DOHH2 (cell line): ENCODE results near the gene DENND11.

Experiments
- H3F3A ChIP-seq: fragments of 200-600 bp; sonication (generic), shearing (Covaris generic); 2 replicates; pipeline ENCODE4 v1.6.0; 2016; ENCODE audit warnings: antibody characterized with exemption, mild to moderate bottlenecking; ENCODE audit not compliant: control insufficient read depth, insufficient read depth
- H3K27ac ChIP-seq: fragments of 200-600 bp; sonication (generic); 2 replicates; pipeline ENCODE4 v1.5.1; 2014; ENCODE audit warnings: low read depth, mild to moderate bottlenecking, low read length, moderate library complexity
- H3K27me3 ChIP-seq: fragments of 200-600 bp; sonication (generic); 2 replicates; pipeline ENCODE4 v1.6.1; 2014; ENCODE audit warnings: mild to moderate bottlenecking, low read length, mixed read lengths; ENCODE audit not compliant: control insufficient read depth
- H3K36me3 ChIP-seq: fragments of 200-600 bp; sonication (generic); 2 replicates; pipeline ENCODE4 v1.6.1; 2014; ENCODE audit warnings: mild to moderate bottlenecking, low read length, moderate library complexity, mixed read lengths; ENCODE audit not compliant: control insufficient read depth
- H3K4me1 ChIP-seq: fragments of 200-600 bp; sonication (generic); 2 replicates; pipeline ENCODE4 v1.6.1; 2014; ENCODE audit warnings: mild to moderate bottlenecking, low read length, mixed read lengths; ENCODE audit not compliant: control insufficient read depth
- H3K4me2 ChIP-seq: fragments of 200-600 bp; sonication (generic); 2 replicates; pipeline ENCODE4 v1.6.0; 2014; ENCODE audit warnings: mild to moderate bottlenecking, low read length, moderate library complexity
- H3K4me3 ChIP-seq: fragments of 200-600 bp; sonication (generic); 2 replicates; pipeline ENCODE4 v1.5.1; 2014; ENCODE audit warnings: mild to moderate bottlenecking, low read length, mixed read lengths
- H3K79me2 ChIP-seq: fragments of 200-600 bp; sonication (generic); 2 replicates; pipeline ENCODE4 v1.6.1; 2014; ENCODE audit warnings: mild to moderate bottlenecking, low read length, mixed read lengths; ENCODE audit not compliant: control insufficient read depth
- H3K9me2 ChIP-seq: fragments of 200-600 bp; sonication (generic); replicated peaks from 2 replicates; pipeline ENCODE4 v1.6.1; 2014; ENCODE audit warnings: mild to moderate bottlenecking, low read length, mixed read lengths; ENCODE audit not compliant: control insufficient read depth
- H3K9me3 ChIP-seq: fragments of 200-600 bp; sonication (generic); 2 replicates; pipeline ENCODE4 v1.6.1; 2014; ENCODE audit warnings: antibody characterized with exemption, low read length, mixed read lengths; ENCODE audit not compliant: control insufficient read depth, insufficient read depth
- H4K20me1 ChIP-seq: fragments of 200-600 bp; sonication (generic); 2 replicates; pipeline ENCODE4 v1.6.0; 2014; ENCODE audit warnings: low read depth, mild to moderate bottlenecking, antibody characterized with exemption, low read length, moderate library complexity; ENCODE audit not compliant: control insufficient read depth, insufficient read depth
- CTCF ChIP-seq: fragments of 200-600 bp; sonication (generic); IDR thresholded peaks from one replicate; pipeline ENCODE4 v1.5.1; 2014; ENCODE audit warnings: antibody characterized with exemption, mild to moderate bottlenecking, low read depth, low read length; ENCODE audit not compliant: poor library complexity, severe bottlenecking
- EZH2phosphoT487 ChIP-seq: fragments of 200-600 bp; sonication (generic); IDR thresholded peaks from 2 replicates; pipeline ENCODE4 v1.6.1; 2017; ENCODE audit warnings: borderline replicate concordance, mild to moderate bottlenecking, antibody characterized with exemption, low read length, moderate library complexity, mixed read lengths

DENND11 gene

GRCh38 chr7:141697211-141697871, 4.6 kb downstream of the DENND11 start:
- Histone ChIP-seq H3K4me1 (peaks cover 39% of the 10 kb centered on the region), H3K27ac (no peak overlapping the region), H4K20me1 (no peaks in the 10 kb centered on the region), H3K79me2 (no peaks in the 10 kb centered on the region), H3K4me3 (no peak overlapping the region), H3K4me2 (no peak overlapping the region), H3K36me3 (no peaks in the 10 kb centered on the region), H3K9me3 (no peaks in the 10 kb centered on the region), H3F3A (no peaks in the 10 kb centered on the region; the same call in 1 of the 2 replicates), H3K9me2 (no peaks in the 10 kb centered on the region), H3K27me3 (peaks cover 35% of the 10 kb centered on the region)
- TF ChIP-seq CTCF (no peak), EZH2phosphoT487 (no peak)

- H4K20me1 ChIP-seq: no peaks in the 10 kb centered on the region
Measured at GRCh38 chr7:141696348-141696747, 5.6 kb downstream of the DENND11 start.

GRCh38 chr7:141695803-141696289, 6.1 kb downstream of the DENND11 start:
- H4K20me1 ChIP-seq: no peaks in the 10 kb centered on the region
- no peaks in the 10 kb centered on the region for H3F3A ChIP-seq
- H3K9me3 ChIP-seq: no peaks in the 10 kb centered on the region
- H3K4me3 ChIP-seq: no peak overlapping the region
- H3K36me3 ChIP-seq: no peaks in the 10 kb centered on the region
- H3K79me2 ChIP-seq: no peaks in the 10 kb centered on the region
- H3K27ac ChIP-seq: no peak overlapping the region
- peaks cover 34% of the 10 kb centered on the region for H3K4me1 ChIP-seq
- no peak overlapping the region for H3K4me2 ChIP-seq
- no peak for TF ChIP-seq CTCF
- TF ChIP-seq EZH2phosphoT487: no peak
- H3K9me2 ChIP-seq: no peaks in the 10 kb centered on the region
- H3K27me3 ChIP-seq: peaks cover 36% of the 10 kb centered on the region

More at GRCh38 chr7:141696348-141696747, 5.6 kb downstream of the DENND11 start:
- no peak overlapping the region for H3K4me3 ChIP-seq
- peaks cover 34% of the 10 kb centered on the region for H3K27me3 ChIP-seq
- no peak for TF ChIP-seq CTCF
- no peak for TF ChIP-seq EZH2phosphoT487
- H3K36me3 ChIP-seq: no peaks in the 10 kb centered on the region
- no peaks in the 10 kb centered on the region for H3K9me3 ChIP-seq
- H3K79me2 ChIP-seq: no peaks in the 10 kb centered on the region
- no peaks in the 10 kb centered on the region for H3K9me2 ChIP-seq
- no peak overlapping the region for H3K4me2 ChIP-seq
- no peak overlapping the region for H3K27ac ChIP-seq
- no peaks in the 10 kb centered on the region for H3F3A ChIP-seq
- peaks cover 37% of the 10 kb centered on the region for H3K4me1 ChIP-seq
